COLO668 (cell line): ENCODE data around the gene MAOB.
"Not testable (repeated sequence)": the region's sequence is repeated elsewhere in the genome, so short reads cannot be mapped to it uniquely, and the experiment has no call there.

Experiments
- DNase-seq: peaks from one replicate; lab custom pipeline; 2025; ENCODE audit not compliant: unreplicated experiment; lab: John Stamatoyannopoulos, UW

Gene MAOB

GRCh38 chrX:43882294-43882681 is at the start of gene MAOB:
Gene MAOB (minus strand): TSS chrX:43882450. CDS start chrX:43882299, 151 bp downstream.
- no peak for DNase-seq

GRCh38 chrX:43922032-43922431 is 39.8 kb upstream of the MAOB start:
- not testable (repeated sequence) for DNase-seq

- DNase-seq = not testable (repeated sequence)
Measured at GRCh38 chrX:43910772-43911171, 28.5 kb upstream of the MAOB start.

GRCh38 chrX:43910012-43910411 is 27.8 kb upstream of the MAOB start:
- no peak for DNase-seq

GRCh38 chrX:43909141-43909540 is 26.9 kb upstream of the MAOB start:
- DNase-seq = no peak

GRCh38 chrX:43899878-43900815 is 17.9 kb upstream of the MAOB start:
- no peak for DNase-seq

- no peak for DNase-seq
Measured at GRCh38 chrX:43898406-43899035, 16.3 kb upstream of the MAOB start.

- DNase-seq = no peak
Measured at GRCh38 chrX:43897290-43897689, 15.0 kb upstream of the MAOB start.

- DNase-seq = no peak
Measured at GRCh38 chrX:43892336-43892870, 10.2 kb upstream of the MAOB start.

GRCh38 chrX:43885617-43886016 is 3.4 kb upstream of the MAOB start:
- no peak for DNase-seq

- DNase-seq = no peak
Measured at GRCh38 chrX:43881410-43882293, 598 bp downstream of the MAOB start.

GRCh38 chrX:43880425-43880824 is 1.8 kb downstream of the MAOB start:
- DNase-seq = no peak

GRCh38 chrX:43878906-43879526 is 3.2 kb downstream of the MAOB start:
- DNase-seq = no peak

- no peak for DNase-seq
Measured at GRCh38 chrX:43876680-43877079, 5.6 kb downstream of the MAOB start.

GRCh38 chrX:43870758-43871419 is 11.4 kb downstream of the MAOB start:
- no peak for DNase-seq

- no peak for DNase-seq
Measured at GRCh38 chrX:43870011-43870410, 12.2 kb downstream of the MAOB start.

GRCh38 chrX:43868791-43869190 is 13.5 kb downstream of the MAOB start:
- DNase-seq = no peak

- DNase-seq = no peak
Measured at GRCh38 chrX:43866423-43866822, 15.8 kb downstream of the MAOB start.

GRCh38 chrX:43865791-43866190 is 16.5 kb downstream of the MAOB start:
- DNase-seq = no peak

GRCh38 chrX:43862434-43862833 is 19.8 kb downstream of the MAOB start:
- DNase-seq = no peak
